CD4-positive, alpha-beta T cell treated with Interleukin-6 at 100 ng/mL for 8 hours (primary cell): Measurements from ENCODE around the gene PLPP6.

ENCODE experiments used
- DNase-seq: peaks from one replicate; pipeline ENCODE4 v3.0.0-alpha.2; 2020; ENCODE audit warnings: mixed read lengths, low spot score

PLPP6 gene

GRCh38 chr9:4662989-4663792 lies 1.1 kb downstream of the PLPP6 start:
- no peak for DNase-seq

- no peak for DNase-seq
Observed at GRCh38 chr9:4663956-4664355, 1.9 kb downstream of the PLPP6 start.

- DNase-seq = no peak
Observed at GRCh38 chr9:4665357-4665756, 3.3 kb downstream of the PLPP6 start.

- DNase-seq = peak; percentile 33
Observed at GRCh38 chr9:4666042-4666699, 4.1 kb downstream of the PLPP6 start, which contains the start of gene SPATA6L. Gene SPATA6L, minus strand, starts transcription at chr9:4666480. Its CDS starts 230 bp downstream, at chr9:4666250.

- peak; percentile 33 for DNase-seq
Observed at GRCh38 chr9:4667681-4668080, 5.6 kb downstream of the PLPP6 start.

- no peak for DNase-seq
Observed at GRCh38 chr9:4668604-4669003, 6.5 kb downstream of the PLPP6 start.

GRCh38 chr9:4669890-4670289 lies 7.8 kb downstream of the PLPP6 start:
- no peak for DNase-seq

GRCh38 chr9:4670591-4670990 lies 8.5 kb downstream of the PLPP6 start:
- no peak for DNase-seq

GRCh38 chr9:4671737-4672136 lies 9.6 kb downstream of the PLPP6 start:
- DNase-seq = no peak

- no peak for DNase-seq
Observed at GRCh38 chr9:4674783-4675182, 12.7 kb downstream of the PLPP6 start.

GRCh38 chr9:4677392-4677791 lies 15.3 kb downstream of the PLPP6 start:
- DNase-seq = no peak

GRCh38 chr9:4678679-4679267 lies 16.7 kb downstream of the PLPP6 start:
- DNase-seq = peak; percentile 22

GRCh38 chr9:4679268-4680172 lies 17.4 kb downstream of the PLPP6 start, which contains the start of gene CDC37L1:
Gene CDC37L1, plus strand, starts transcription at chr9:4679569. Its CDS starts 199 bp downstream, at chr9:4679768.
- DNase-seq = peak; percentile 98

- DNase-seq = no peak
Observed at GRCh38 chr9:4680173-4680525, 18.1 kb downstream of the PLPP6 start.

GRCh38 chr9:4680750-4681149 lies 18.7 kb downstream of the PLPP6 start:
- no peak for DNase-seq

GRCh38 chr9:4684820-4685219 lies 22.7 kb downstream of the PLPP6 start:
- no peak for DNase-seq

GRCh38 chr9:4686112-4686511 lies 24.0 kb downstream of the PLPP6 start:
- no peak for DNase-seq

- DNase-seq = no peak
Observed at GRCh38 chr9:4686584-4686983, 24.5 kb downstream of the PLPP6 start.

- no peak for DNase-seq
Observed at GRCh38 chr9:4689021-4689420, 26.9 kb downstream of the PLPP6 start.

- DNase-seq = no peak
Observed at GRCh38 chr9:4689687-4690104, 27.6 kb downstream of the PLPP6 start.

GRCh38 chr9:4690144-4690543 lies 28.1 kb downstream of the PLPP6 start:
- no peak for DNase-seq

GRCh38 chr9:4691795-4692194 lies 29.7 kb downstream of the PLPP6 start:
- DNase-seq = no peak
